ENCODE results near the gene CES1. TPM values are rescaled to one million over a fixed set of nuclear protein-coding genes. Genes with fewer than 3 reads are reported as not detected.

The CES1 gene
- total RNA-seq, 1 donor from 2014 or later: 704 TPM

Other genes starting within 250 kb of the CES1 start
- 0.23 TPM for gene SLC6A2, start 177.1 kb downstream of the CES1 start, total RNA-seq
- gene CES5A, start 42.3 kb upstream of the CES1 start, total RNA-seq: 2.2 TPM